Thyroid gland (tissue), 4 donors: Measurements from ENCODE around the gene FBXO2.

Experiments
- POLR2A ChIP-seq, 2 donors: fragments of 450-650 bp; IDR thresholded peaks; one replicate each; pipeline ENCODE4 v1.6.1; 2017; ENCODE audit warnings: antibody characterized with exemption in 2 of 2, mild to moderate bottlenecking in 2 of 2, moderate library complexity in 1 of 2
- TF ChIP-seq, protein P1 (sequence below), 6 experiments: fragments of 200-600 bp in 3 of 6; fragments of 450-650 bp in 3 of 6; sonication (generic) in 3 of 6; IDR thresholded peaks; one replicate each; pipeline ENCODE4 v1.5.1; 2016 to 2019; ENCODE audit warnings: antibody characterized with exemption in 6 of 6, mild to moderate bottlenecking in 2 of 6, inconsistent platforms in 1 of 6, moderate library complexity in 1 of 6

DNA sequence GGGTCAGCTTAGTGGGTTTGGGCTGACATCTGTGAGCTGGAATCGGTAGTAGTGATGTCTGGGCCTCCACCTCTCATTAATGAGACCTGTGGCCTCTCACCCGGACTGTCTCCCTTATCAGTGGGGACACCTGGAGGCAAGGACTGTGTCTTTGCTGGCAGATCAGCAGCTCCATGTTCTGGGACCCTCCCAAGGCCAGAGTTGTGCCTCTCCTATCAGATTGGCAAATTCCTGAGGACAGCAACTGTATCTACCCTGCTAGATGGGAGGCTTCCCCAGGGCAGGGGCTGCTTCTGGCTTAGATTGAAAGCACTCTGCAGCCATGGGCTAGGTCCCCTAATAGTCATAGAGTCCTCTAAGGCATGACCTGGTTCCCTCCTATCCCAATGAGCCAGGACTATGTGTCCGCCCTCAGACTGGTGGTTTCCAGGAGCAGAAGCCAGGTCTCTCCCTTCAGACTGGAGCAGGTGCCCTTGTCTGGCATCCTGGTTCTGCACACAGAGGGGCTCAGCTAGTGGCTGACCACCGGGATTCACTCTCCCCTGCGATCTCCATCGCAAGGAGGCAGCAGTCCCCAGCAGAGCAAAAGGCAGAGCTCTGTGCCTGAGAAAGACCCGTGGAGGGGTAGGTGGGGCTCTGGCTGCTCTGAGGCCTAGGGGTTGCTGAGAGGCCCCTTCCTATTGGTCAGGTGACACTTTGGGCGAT is 43.1 kb upstream of the FBXO2 start:
- TF ChIP-seq, protein P1, sequence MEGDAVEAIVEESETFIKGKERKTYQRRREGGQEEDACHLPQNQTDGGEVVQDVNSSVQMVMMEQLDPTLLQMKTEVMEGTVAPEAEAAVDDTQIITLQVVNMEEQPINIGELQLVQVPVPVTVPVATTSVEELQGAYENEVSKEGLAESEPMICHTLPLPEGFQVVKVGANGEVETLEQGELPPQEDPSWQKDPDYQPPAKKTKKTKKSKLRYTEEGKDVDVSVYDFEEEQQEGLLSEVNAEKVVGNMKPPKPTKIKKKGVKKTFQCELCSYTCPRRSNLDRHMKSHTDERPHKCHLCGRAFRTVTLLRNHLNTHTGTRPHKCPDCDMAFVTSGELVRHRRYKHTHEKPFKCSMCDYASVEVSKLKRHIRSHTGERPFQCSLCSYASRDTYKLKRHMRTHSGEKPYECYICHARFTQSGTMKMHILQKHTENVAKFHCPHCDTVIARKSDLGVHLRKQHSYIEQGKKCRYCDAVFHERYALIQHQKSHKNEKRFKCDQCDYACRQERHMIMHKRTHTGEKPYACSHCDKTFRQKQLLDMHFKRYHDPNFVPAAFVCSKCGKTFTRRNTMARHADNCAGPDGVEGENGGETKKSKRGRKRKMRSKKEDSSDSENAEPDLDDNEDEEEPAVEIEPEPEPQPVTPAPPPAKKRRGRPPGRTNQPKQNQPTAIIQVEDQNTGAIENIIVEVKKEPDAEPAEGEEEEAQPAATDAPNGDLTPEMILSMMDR (IDR thresholded peaks at IDR 0.05) = no peak
- TF ChIP-seq POLR2A (IDR thresholded peaks at IDR 0.05) = no peak
